ENCODE measurements around the gene FIBCD1. TPM values are rescaled to one million over a fixed set of nuclear protein-coding genes. Genes with fewer than 3 reads are reported as not detected.

Gene FIBCD1
- total and polyA plus RNA-seq, 2 of the 8 experiments (the other 6 are each of a cell fraction or from before 2014, with no cell fraction given), result 6.1 to 8.8 TPM

DNA sequence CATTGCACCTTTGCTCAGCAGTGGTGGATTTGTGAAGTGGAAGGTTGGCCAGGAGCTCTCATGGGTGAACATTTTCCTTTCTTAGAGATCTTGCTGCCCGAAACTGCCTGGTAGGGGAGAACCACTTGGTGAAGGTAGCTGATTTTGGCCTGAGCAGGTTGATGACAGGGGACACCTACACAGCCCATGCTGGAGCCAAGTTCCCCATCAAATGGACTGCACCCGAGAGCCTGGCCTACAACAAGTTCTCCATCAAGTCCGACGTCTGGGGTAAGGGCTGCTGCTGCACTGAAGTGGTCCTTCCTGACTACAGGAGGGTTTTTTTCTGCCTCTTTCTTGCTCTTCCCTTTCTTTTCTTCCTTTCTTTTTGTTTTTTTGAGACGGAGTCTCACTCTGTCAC is 64.3 kb downstream of the FIBCD1 start:
- Histone ChIP-seq H3K4ac (replicated peaks; ENCODE audit: insufficient read length, low read depth, low read length) (no peak overlapping the region), H3K56ac (replicated peaks; ENCODE audit: insufficient read length, low read depth, low read length) (no peak overlapping the region), H3K36me3 (ENCODE audit: control insufficient read depth in 2 of 4, insufficient read depth in 4 of 4, low read length in 3 of 4) (peaks cover 40 to 68% (median 58%) of the 10 kb centered on the region in 4 experiments), H2AFZ (ENCODE audit: low read length) (no peak overlapping the region), H2BK120ac (replicated peaks; ENCODE audit: low read depth, low read length) (no peak overlapping the region), H3K9me3 (ENCODE audit: insufficient read depth in 2 of 2, low read depth in 1 of 2, low read length in 1 of 2) (no peaks in the 10 kb centered on the region), H2BK12ac (ENCODE audit: low read depth, low read length) (no peak overlapping the region), H3K27me3 (replicated peaks in 1 of 4; ENCODE audit: control insufficient read depth in 3 of 4, extremely low read depth in 1 of 4, insufficient read depth in 3 of 4, low read length in 3 of 4) (no peaks in the 10 kb centered on the region), H4K8ac (ENCODE audit: extremely low read depth, insufficient read depth, low read length) (no peak overlapping the region), H3K14ac (ENCODE audit: insufficient read length) (no peak overlapping the region), H3K23ac (ENCODE audit: insufficient read length) (no peak overlapping the region), H4K5ac (ENCODE audit: insufficient read length, low read depth, low read length) (no peak overlapping the region), H2BK20ac (ENCODE audit: low read length) (no peak overlapping the region), H2BK5ac (ENCODE audit: low read depth, low read length) (no peak overlapping the region), H3K4me2 (ENCODE audit: insufficient read depth in 1 of 2, low read depth in 2 of 2, low read length in 2 of 2) (no peak overlapping the region), H4K20me1 (replicated peaks in 1 of 2; ENCODE audit: control insufficient read depth in 1 of 2, insufficient read depth in 2 of 2, low read length in 2 of 2) (peaks cover 1 to 7% of the 10 kb centered on the region in 2 experiments), H3K79me2 (ENCODE audit: control insufficient read depth in 1 of 2, insufficient read depth in 2 of 2, low read length in 2 of 2) (peaks cover 0 to 9% of the 10 kb centered on the region in 2 experiments; a peak in 1 of 4 replicates), H3K9ac (replicated peaks in 1 of 4; ENCODE audit: extremely low read depth in 1 of 4, low read depth in 3 of 4, low read length in 3 of 4) (no peak overlapping the region), H3K18ac (ENCODE audit: extremely low read depth, low read length) (no peak overlapping the region), H4K91ac (replicated peaks; ENCODE audit: insufficient read length, low read length) (no peak overlapping the region), H3K79me1 (ENCODE audit: low read depth, low read length) (peaks cover 4% of the 10 kb centered on the region), H3K4me3 (ENCODE audit: extremely low read depth in 1 of 4, insufficient read depth in 2 of 4, low read depth in 3 of 4, low read length in 4 of 4) (no peak overlapping the region), H2BK15ac (ENCODE audit: low read length) (no peak overlapping the region), H3K4me1 (replicated peaks in 1 of 4; ENCODE audit: control insufficient read depth in 3 of 4, insufficient read depth in 4 of 4, low read length in 3 of 4) (no peaks in the 10 kb centered on the region), H3K23me2 (ENCODE audit: low read depth, low read length) (no peaks in the 10 kb centered on the region), H2AK5ac (ENCODE audit: low read depth, low read length) (no peak overlapping the region), H3K27ac (ENCODE audit: low read depth, low read length) (no peak overlapping the region)
- WGBS, 2 experiments (ENCODE audit: extremely low coverage in 1 of 2, insufficient coverage in 1 of 2, insufficient read length in 1 of 2, insufficient replicate concordance in 2 of 2, low coverage in 1 of 2, low lambda C conversion rate in 2 of 2, missing lambda C conversion rate in 1 of 2), result 90% methylated on average over 5 of the region's 5 CpGs; no CpG with 5 or more reads in 1 of the 2 experiments
- CTCF ChIA-PET (ENCODE audit: partially characterized antibody), result interaction anchor here (0.6 to 1.0 kb wide), 5 partner anchors 8 to 1084 kb away, joined by 3 to 4 read pairs (median 3); no protein-coding TSS in a partner anchor
- TF ChIP-seq, protein P1, sequence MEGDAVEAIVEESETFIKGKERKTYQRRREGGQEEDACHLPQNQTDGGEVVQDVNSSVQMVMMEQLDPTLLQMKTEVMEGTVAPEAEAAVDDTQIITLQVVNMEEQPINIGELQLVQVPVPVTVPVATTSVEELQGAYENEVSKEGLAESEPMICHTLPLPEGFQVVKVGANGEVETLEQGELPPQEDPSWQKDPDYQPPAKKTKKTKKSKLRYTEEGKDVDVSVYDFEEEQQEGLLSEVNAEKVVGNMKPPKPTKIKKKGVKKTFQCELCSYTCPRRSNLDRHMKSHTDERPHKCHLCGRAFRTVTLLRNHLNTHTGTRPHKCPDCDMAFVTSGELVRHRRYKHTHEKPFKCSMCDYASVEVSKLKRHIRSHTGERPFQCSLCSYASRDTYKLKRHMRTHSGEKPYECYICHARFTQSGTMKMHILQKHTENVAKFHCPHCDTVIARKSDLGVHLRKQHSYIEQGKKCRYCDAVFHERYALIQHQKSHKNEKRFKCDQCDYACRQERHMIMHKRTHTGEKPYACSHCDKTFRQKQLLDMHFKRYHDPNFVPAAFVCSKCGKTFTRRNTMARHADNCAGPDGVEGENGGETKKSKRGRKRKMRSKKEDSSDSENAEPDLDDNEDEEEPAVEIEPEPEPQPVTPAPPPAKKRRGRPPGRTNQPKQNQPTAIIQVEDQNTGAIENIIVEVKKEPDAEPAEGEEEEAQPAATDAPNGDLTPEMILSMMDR (IDR thresholded peaks at IDR 0.05; ENCODE audit: control extremely low read depth in 1 of 3, insufficient read depth in 1 of 3, low read depth in 1 of 3, low read length in 3 of 3), result no peak
- no peak for TF ChIP-seq EGR1 (IDR thresholded peaks at IDR 0.05; ENCODE audit: borderline replicate concordance, low read depth, low read length)
- POLR2A ChIA-PET (ENCODE audit: partially characterized antibody), result no interaction called here
- no peak for FAIRE-seq
- DNase-seq (ENCODE audit: low read depth in 1 of 2, low spot score in 2 of 2), result no peak
